NCI-H187 (cell line): ENCODE results near the gene CYTL1.
"Not testable (repeated sequence)": the region's sequence is repeated elsewhere in the genome, so short reads cannot be mapped to it uniquely, and the experiment has no call there.

ENCODE experiments used
- DNase-seq, 2 experiments: peaks; one replicate each; lab custom pipeline; 2025; lab: John Stamatoyannopoulos, UW

CYTL1 gene

GRCh38 chr4:5001641-5002040 lies 17.6 kb downstream of the CYTL1 start:
- DNase-seq: not testable (repeated sequence)

GRCh38 chr4:4996935-4997334 lies 22.3 kb downstream of the CYTL1 start:
- not testable (repeated sequence) for DNase-seq

GRCh38 chr4:4995908-4996265 lies 23.4 kb downstream of the CYTL1 start:
- no peak for DNase-seq

- peak; percentile 10 to 55 for DNase-seq
These were observed 24.0 kb downstream of the CYTL1 start for GRCh38 chr4:4995103-4995907.

GRCh38 chr4:4994312-4995097 lies 24.8 kb downstream of the CYTL1 start:
- DNase-seq: no peak

- DNase-seq: no peak
These were observed 26.4 kb downstream of the CYTL1 start for GRCh38 chr4:4992833-4993232.

GRCh38 chr4:4991541-4992099 lies 27.6 kb downstream of the CYTL1 start:
- DNase-seq: no peak

GRCh38 chr4:4990857-4991540 lies 28.3 kb downstream of the CYTL1 start:
- DNase-seq: no peak

GRCh38 chr4:4990329-4990728 lies 28.9 kb downstream of the CYTL1 start:
- DNase-seq: no peak

- no peak for DNase-seq
These were observed 30.1 kb downstream of the CYTL1 start for GRCh38 chr4:4989083-4989622.

- no peak for DNase-seq
These were observed 31.6 kb downstream of the CYTL1 start for GRCh38 chr4:4987656-4988055.

- DNase-seq: no peak
These were observed 32.4 kb downstream of the CYTL1 start for GRCh38 chr4:4986841-4987240.

GRCh38 chr4:4985844-4986243 lies 33.4 kb downstream of the CYTL1 start:
- no peak for DNase-seq

GRCh38 chr4:4985036-4985435 lies 34.2 kb downstream of the CYTL1 start:
- no peak for DNase-seq

- no peak for DNase-seq
These were observed 35.1 kb downstream of the CYTL1 start for GRCh38 chr4:4984186-4984585.

- DNase-seq: no peak
These were observed 37.4 kb downstream of the CYTL1 start for GRCh38 chr4:4981827-4982226.

- no peak for DNase-seq
These were observed 37.8 kb downstream of the CYTL1 start for GRCh38 chr4:4981427-4981826.

- DNase-seq: no peak
These were observed 38.5 kb downstream of the CYTL1 start for GRCh38 chr4:4980621-4981230.

- DNase-seq: no peak
These were observed 39.3 kb downstream of the CYTL1 start for GRCh38 chr4:4979971-4980370.

- no peak for DNase-seq
These were observed 44.5 kb downstream of the CYTL1 start for GRCh38 chr4:4974727-4975126.

- DNase-seq: no peak
These were observed 47.5 kb downstream of the CYTL1 start for GRCh38 chr4:4971796-4972195.

GRCh38 chr4:4969298-4969697 lies 50.0 kb downstream of the CYTL1 start:
- no peak for DNase-seq
